ENCODE results near the gene CHMP4B. TPM values are rescaled to one million over a fixed set of nuclear protein-coding genes. Genes with fewer than 3 reads are reported as not detected.

The CHMP4B gene
- total RNA-seq, 1 experiment from 2014 or later, result 68.9 TPM

DNA sequence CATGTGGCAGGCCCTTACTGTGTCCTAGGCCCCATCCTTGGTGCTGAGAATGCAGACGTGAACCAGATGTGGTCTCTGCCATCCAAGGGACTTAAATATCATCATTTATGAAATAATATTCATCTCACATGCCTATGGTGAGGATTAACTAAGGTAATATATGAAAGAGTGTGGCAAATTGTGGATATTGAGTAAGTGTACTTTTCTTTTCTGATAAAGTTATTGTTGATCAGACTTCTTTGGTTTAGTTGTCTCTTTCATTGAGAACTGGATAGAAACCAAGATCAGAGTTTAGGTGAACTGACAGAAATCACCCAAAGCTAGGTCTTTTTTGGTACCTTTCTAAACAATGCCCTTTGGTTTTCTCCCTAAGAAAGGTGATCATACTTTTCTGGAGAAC lies 5.0 kb downstream of the CHMP4B start:
- Histone ChIP-seq H3K27me3 (replicated peaks; ENCODE audit: insufficient read depth, low read depth, low read length, poor library complexity) (no peaks in the 10 kb centered on the region), H3K36me3 (ENCODE audit: insufficient read depth, low read length, poor library complexity, severe bottlenecking) (no peaks in the 10 kb centered on the region), H3K4me3 (ENCODE audit: low read depth, low read length, poor library complexity, severe bottlenecking) (no peak overlapping the region), H3K9me3 (ENCODE audit: low read depth, low read length, poor library complexity, severe bottlenecking) (no peaks in the 10 kb centered on the region), H3K4me1 (ENCODE audit: insufficient read depth, low read length, poor library complexity, severe bottlenecking) (peaks cover 8% of the 10 kb centered on the region), H3K27ac (ENCODE audit: low read depth, low read length, poor library complexity, severe bottlenecking) (no peak overlapping the region)
- DNase-seq (ENCODE audit: low spot score), result no peak
- TF ChIP-seq, protein P1, sequence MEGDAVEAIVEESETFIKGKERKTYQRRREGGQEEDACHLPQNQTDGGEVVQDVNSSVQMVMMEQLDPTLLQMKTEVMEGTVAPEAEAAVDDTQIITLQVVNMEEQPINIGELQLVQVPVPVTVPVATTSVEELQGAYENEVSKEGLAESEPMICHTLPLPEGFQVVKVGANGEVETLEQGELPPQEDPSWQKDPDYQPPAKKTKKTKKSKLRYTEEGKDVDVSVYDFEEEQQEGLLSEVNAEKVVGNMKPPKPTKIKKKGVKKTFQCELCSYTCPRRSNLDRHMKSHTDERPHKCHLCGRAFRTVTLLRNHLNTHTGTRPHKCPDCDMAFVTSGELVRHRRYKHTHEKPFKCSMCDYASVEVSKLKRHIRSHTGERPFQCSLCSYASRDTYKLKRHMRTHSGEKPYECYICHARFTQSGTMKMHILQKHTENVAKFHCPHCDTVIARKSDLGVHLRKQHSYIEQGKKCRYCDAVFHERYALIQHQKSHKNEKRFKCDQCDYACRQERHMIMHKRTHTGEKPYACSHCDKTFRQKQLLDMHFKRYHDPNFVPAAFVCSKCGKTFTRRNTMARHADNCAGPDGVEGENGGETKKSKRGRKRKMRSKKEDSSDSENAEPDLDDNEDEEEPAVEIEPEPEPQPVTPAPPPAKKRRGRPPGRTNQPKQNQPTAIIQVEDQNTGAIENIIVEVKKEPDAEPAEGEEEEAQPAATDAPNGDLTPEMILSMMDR (conservative IDR thresholded peaks at IDR 0.05; ENCODE audit: low read depth, low read length), result no peak
- TF ChIP-seq EZH2 (IDR thresholded peaks at IDR 0.05; ENCODE audit: borderline replicate concordance, low read depth, low read length, poor library complexity, severe bottlenecking), result no peak
- ChIA-PET CTCF (no interaction called here), POLR2A (ENCODE audit: low non-redundant PET) (no interaction called here)
- intact Hi-C loops (cut with micrococcal nuclease; ENCODE audit: unreplicated experiment), result no loop called here
- BruUV-seq (replicated peaks), result no TSS peak

DNA sequence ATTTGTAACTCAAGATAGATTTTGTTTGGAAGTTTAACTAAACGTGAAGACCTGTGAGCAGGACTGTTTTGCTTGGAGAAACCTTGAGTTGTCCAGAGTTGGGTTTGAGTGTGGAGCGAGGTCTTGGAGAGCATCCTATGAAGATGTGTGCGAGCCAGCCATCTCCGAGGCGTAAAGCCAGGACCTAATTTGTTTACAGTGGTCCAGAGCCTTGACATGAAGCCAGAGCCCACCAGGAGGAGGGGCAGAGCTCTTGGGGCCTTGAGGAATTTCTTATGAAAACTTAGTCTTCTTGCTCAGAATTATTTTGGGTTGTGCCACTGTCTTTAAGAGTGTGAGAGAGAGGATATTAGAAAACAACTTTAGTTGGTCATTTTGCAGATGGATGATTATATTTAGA lies 6.3 kb downstream of the CHMP4B start:
- no peaks in the 10 kb centered on the region for H3K27me3 ChIP-seq (replicated peaks; ENCODE audit: insufficient read depth, low read depth, low read length, poor library complexity)
- H3K4me1 ChIP-seq (ENCODE audit: insufficient read depth, low read length, poor library complexity, severe bottlenecking), result peaks cover 5% of the 10 kb centered on the region
- H3K9me3 ChIP-seq (ENCODE audit: low read depth, low read length, poor library complexity, severe bottlenecking), result no peaks in the 10 kb centered on the region
- no peaks in the 10 kb centered on the region for H3K36me3 ChIP-seq (ENCODE audit: insufficient read depth, low read length, poor library complexity, severe bottlenecking)
- no peak overlapping the region for H3K27ac ChIP-seq (ENCODE audit: low read depth, low read length, poor library complexity, severe bottlenecking)
- H3K4me3 ChIP-seq (ENCODE audit: low read depth, low read length, poor library complexity, severe bottlenecking), result no peak overlapping the region
- TF ChIP-seq, protein P1 (conservative IDR thresholded peaks at IDR 0.05; ENCODE audit: low read depth, low read length), result no peak
- no peak for TF ChIP-seq EZH2 (IDR thresholded peaks at IDR 0.05; ENCODE audit: borderline replicate concordance, low read depth, low read length, poor library complexity, severe bottlenecking)
- intact Hi-C loops (cut with micrococcal nuclease; ENCODE audit: unreplicated experiment), result no loop called here
- CTCF ChIA-PET, result no interaction called here
- DNase-seq (ENCODE audit: low spot score), result no peak
- POLR2A ChIA-PET (ENCODE audit: low non-redundant PET), result interaction anchor here (0.6 kb wide), 1 partner anchor 91 kb away, joined by 4 read pairs; no protein-coding TSS in a partner anchor
- no TSS peak for BruUV-seq (replicated peaks)

DNA sequence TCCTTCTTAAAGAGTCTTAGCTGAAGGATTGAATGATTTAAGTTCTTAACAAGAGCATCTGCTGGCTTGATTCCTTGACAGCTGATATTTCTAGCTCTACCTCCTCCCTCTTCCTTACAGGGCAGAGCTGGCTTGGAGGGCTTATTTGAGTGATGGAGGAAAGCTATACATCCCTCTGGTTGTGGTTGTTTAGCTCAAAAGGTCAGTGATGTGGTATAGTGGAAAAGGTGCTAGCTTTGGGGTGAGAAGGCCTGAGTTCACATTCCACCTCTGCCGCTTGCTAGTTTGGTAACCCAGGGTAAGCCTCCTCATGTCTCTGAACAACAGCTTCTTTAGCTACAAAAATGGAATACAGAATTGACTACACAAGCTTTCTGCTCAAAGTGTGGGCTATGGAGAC lies 8.3 kb downstream of the CHMP4B start:
- no peaks in the 10 kb centered on the region for H3K9me3 ChIP-seq (ENCODE audit: low read depth, low read length, poor library complexity, severe bottlenecking)
- POLR2A ChIA-PET (ENCODE audit: low non-redundant PET), result no interaction called here
- no peak overlapping the region for H3K27ac ChIP-seq (ENCODE audit: low read depth, low read length, poor library complexity, severe bottlenecking)
- H3K36me3 ChIP-seq (ENCODE audit: insufficient read depth, low read length, poor library complexity, severe bottlenecking), result no peaks in the 10 kb centered on the region
- H3K4me3 ChIP-seq (ENCODE audit: low read depth, low read length, poor library complexity, severe bottlenecking), result no peak overlapping the region
- BruUV-seq (replicated peaks), result no TSS peak
- no peaks in the 10 kb centered on the region for H3K4me1 ChIP-seq (ENCODE audit: insufficient read depth, low read length, poor library complexity, severe bottlenecking)
- TF ChIP-seq, protein P1 (conservative IDR thresholded peaks at IDR 0.05; ENCODE audit: low read depth, low read length), result no peak
- no peak for TF ChIP-seq EZH2 (IDR thresholded peaks at IDR 0.05; ENCODE audit: borderline replicate concordance, low read depth, low read length, poor library complexity, severe bottlenecking)
- no peaks in the 10 kb centered on the region for H3K27me3 ChIP-seq (replicated peaks; ENCODE audit: insufficient read depth, low read depth, low read length, poor library complexity)
- CTCF ChIA-PET, result no interaction called here
- DNase-seq (ENCODE audit: low spot score), result no peak
- intact Hi-C loops (cut with micrococcal nuclease; ENCODE audit: unreplicated experiment), result no loop called here
